ENCODE data around the gene MYH7.

Gene MYH7

DNA sequence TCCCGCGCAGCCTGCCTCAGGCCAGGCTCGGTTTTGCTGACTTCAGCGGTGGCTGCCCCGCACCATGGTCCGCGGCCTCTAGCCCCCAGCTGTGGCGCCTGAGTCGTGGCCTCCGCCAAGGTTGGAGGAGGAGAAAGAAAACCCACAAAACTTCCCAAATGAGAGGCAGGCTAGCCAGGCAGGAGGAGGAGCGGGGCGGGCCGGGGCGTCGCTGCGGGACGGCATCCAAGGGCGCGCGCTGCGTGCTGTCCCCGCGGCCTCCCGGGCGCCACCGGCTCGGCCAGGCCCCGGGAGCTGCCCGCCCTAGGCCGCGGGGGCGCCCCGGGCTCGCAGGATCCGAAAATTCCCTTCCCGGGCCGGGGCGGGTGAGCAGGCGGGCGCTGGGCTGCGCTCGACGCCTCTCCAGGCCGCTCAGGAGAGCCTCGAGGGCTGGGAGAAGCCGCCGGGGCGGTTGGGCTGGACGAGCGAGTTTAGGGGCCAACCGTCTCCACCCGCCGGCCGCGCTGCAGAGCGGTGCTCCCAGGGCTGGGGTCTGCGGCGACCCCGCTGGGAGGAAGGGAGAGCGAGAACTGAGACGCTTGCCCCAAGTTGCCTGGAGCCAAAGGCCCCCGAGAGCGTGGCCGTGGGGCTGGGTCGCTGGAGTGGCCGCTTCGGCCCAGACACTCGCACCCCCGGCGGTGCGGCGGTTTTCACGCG, 70.3 kb downstream of the MYH7 start, which contains the start of gene EFS:
EFS (minus strand) TSS at position 137 of the 696 bp plus-strand sequence. CDS start 147 bp downstream, outside the sequence.
- Histone ChIP-seq H4K20me1 (ENCODE audit: insufficient read depth) (no peaks in the 10 kb centered on the region), H3K27me3 (ENCODE audit: insufficient read depth, low read depth) (no peaks in the 10 kb centered on the region; the same call in 1 of the 2 replicates), H3K27ac (no peak within 1 kb of the TSS), H3K79me2 (ENCODE audit: insufficient read depth, low read depth) (no peaks in the 10 kb centered on the region), H3K4me3 (IDR thresholded peaks at IDR 0.05; ENCODE audit: insufficient read depth, low read depth, low read length) (no peak within 1 kb of the TSS), H3K4me1 (ENCODE audit: low read depth, poor library complexity, severe bottlenecking) (no peaks in the 10 kb centered on the region), H2AFZ (ENCODE audit: low read depth) (no peak within 1 kb of the TSS), H3K4me2 (no peak within 1 kb of the TSS), H3K36me3 (ENCODE audit: insufficient read depth) (no peaks in the 10 kb centered on the region), H3K9ac (no peak within 1 kb of the TSS)
- TF ChIP-seq, protein P1, sequence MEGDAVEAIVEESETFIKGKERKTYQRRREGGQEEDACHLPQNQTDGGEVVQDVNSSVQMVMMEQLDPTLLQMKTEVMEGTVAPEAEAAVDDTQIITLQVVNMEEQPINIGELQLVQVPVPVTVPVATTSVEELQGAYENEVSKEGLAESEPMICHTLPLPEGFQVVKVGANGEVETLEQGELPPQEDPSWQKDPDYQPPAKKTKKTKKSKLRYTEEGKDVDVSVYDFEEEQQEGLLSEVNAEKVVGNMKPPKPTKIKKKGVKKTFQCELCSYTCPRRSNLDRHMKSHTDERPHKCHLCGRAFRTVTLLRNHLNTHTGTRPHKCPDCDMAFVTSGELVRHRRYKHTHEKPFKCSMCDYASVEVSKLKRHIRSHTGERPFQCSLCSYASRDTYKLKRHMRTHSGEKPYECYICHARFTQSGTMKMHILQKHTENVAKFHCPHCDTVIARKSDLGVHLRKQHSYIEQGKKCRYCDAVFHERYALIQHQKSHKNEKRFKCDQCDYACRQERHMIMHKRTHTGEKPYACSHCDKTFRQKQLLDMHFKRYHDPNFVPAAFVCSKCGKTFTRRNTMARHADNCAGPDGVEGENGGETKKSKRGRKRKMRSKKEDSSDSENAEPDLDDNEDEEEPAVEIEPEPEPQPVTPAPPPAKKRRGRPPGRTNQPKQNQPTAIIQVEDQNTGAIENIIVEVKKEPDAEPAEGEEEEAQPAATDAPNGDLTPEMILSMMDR (conservative IDR thresholded peaks at IDR 0.05; ENCODE audit: low read depth, low read length), result no peak

DNA sequence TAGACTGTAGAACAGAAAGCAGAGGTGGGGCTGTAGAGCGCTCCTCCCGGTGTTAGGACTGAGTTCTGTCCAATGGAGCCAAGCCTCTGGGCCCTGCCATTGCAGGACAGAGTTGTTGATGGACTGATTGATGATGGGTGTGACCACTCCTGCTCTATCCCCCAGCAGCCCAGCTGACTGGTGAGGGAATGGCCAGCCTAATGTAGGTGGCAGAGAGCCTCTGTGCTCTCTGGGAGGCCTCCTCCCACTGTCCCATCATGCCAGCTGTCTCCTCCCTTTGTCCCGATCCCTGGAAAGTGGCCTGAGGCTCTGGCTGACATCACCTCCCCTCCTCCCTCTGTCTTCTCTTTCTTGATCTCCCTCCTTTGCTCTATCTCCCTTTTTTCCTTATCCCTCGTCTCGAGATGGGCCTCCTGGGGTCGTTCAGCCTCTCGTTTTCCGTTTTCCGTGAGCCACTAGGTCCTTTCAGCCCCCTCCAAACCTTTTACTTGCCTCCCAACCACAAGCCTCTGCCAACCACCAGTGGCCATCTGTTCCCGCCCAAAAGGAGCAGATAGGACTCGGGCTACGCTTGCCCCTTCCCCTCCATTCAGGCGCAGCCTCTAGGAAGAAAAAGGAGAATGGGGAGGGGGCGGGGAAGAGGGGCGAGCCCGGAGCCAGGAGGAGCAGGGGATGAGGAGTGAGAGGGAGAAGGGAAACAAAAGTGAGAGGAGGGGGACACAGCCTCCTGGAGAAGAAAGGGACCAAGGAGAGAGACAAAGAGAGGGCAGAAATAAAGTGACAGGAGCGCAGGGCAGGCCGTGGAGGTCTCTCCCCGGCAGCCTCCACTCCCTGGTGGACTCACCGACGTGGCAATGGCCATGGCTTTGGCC, 71.1 kb downstream of the MYH7 start:
- H2AFZ ChIP-seq (ENCODE audit: low read depth), result no peak overlapping the region
- TF ChIP-seq, protein P1 (conservative IDR thresholded peaks at IDR 0.05; ENCODE audit: low read depth, low read length), result no peak
- H3K9ac ChIP-seq, result no peak overlapping the region
- no peaks in the 10 kb centered on the region for H3K4me1 ChIP-seq (ENCODE audit: low read depth, poor library complexity, severe bottlenecking)
- no peak overlapping the region for H3K4me2 ChIP-seq
- no peaks in the 10 kb centered on the region for H3K36me3 ChIP-seq (ENCODE audit: insufficient read depth)
- no peaks in the 10 kb centered on the region for H3K79me2 ChIP-seq (ENCODE audit: insufficient read depth, low read depth)
- H4K20me1 ChIP-seq (ENCODE audit: insufficient read depth), result no peaks in the 10 kb centered on the region
- H3K4me3 ChIP-seq (IDR thresholded peaks at IDR 0.05; ENCODE audit: insufficient read depth, low read depth, low read length), result no peak overlapping the region
- H3K27me3 ChIP-seq (ENCODE audit: insufficient read depth, low read depth), result no peaks in the 10 kb centered on the region; the same call in 1 of the 2 replicates
- no peak overlapping the region for H3K27ac ChIP-seq
